ENCODE results near the gene FAM25G.
"Not testable (repeated sequence)": the region's sequence is repeated elsewhere in the genome, so short reads cannot be mapped to it uniquely, and the experiment has no call there.

DNA sequence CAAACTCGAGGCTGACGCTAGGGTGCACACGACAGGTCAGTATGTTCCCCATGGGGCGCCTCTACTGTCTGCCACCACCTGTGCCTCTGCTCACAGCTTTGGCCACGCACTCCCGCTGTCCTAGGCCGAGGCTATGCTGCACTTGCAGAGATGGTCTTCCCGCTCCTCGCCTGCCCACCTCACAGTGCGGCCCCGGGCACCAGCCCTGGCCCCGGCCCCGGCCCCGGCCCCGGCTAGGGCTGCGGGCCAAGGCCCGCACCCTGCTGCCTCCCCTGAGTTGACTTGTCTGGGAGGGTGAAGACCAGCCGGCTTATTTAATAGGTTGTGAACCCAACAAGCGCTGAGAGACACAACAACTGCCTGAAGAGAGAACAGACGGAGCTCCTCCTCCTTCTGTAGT is 32.0 kb upstream of the FAM25G start, which contains the start of gene AGAP9:
- TF ChIP-seq, protein P1, sequence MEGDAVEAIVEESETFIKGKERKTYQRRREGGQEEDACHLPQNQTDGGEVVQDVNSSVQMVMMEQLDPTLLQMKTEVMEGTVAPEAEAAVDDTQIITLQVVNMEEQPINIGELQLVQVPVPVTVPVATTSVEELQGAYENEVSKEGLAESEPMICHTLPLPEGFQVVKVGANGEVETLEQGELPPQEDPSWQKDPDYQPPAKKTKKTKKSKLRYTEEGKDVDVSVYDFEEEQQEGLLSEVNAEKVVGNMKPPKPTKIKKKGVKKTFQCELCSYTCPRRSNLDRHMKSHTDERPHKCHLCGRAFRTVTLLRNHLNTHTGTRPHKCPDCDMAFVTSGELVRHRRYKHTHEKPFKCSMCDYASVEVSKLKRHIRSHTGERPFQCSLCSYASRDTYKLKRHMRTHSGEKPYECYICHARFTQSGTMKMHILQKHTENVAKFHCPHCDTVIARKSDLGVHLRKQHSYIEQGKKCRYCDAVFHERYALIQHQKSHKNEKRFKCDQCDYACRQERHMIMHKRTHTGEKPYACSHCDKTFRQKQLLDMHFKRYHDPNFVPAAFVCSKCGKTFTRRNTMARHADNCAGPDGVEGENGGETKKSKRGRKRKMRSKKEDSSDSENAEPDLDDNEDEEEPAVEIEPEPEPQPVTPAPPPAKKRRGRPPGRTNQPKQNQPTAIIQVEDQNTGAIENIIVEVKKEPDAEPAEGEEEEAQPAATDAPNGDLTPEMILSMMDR (IDR thresholded peaks at IDR 0.05), result not testable (repeated sequence)
- TF ChIP-seq POLR2A (IDR thresholded peaks at IDR 0.05), result not testable (repeated sequence)
